Measurements from ENCODE around the gene CEP170B. TPM values are rescaled to one million over a fixed set of nuclear protein-coding genes. Genes with fewer than 3 reads are reported as not detected.

CEP170B gene
- total and polyA plus RNA-seq, 2 of the 13 experiments (the other 11 are each of a cell fraction or from before 2014, with no cell fraction given), result 4.3 to 8.8 TPM

- Histone ChIP-seq H3K27ac (ENCODE audit: extremely low read length, insufficient read depth, low read length) (no peak overlapping the region), H3K4me2 (ENCODE audit: low read depth, low read length) (no peak overlapping the region), H2AFZ (ENCODE audit: low read length) (no peak overlapping the region), H3K36me3 (replicated peaks in 1 of 2; ENCODE audit: control insufficient read depth in 1 of 2, insufficient read depth in 2 of 2, low read length in 2 of 2) (no peaks in the 10 kb centered on the region), H3K4me1 (ENCODE audit: insufficient read depth, low read length) (no peaks in the 10 kb centered on the region), H3K9me3 (ENCODE audit: low read length) (no peaks in the 10 kb centered on the region), H3K9ac (ENCODE audit: insufficient read depth, low read depth, low read length) (no peak overlapping the region), H3K27me3 (ENCODE audit: control insufficient read depth in 1 of 2, insufficient read depth in 2 of 2, low read length in 2 of 2) (peaks cover 21 to 61% of the 10 kb centered on the region in 2 experiments; a peak in 4 of 5 replicates), H3K4me3 (replicated peaks in 1 of 3; ENCODE audit: insufficient read depth in 1 of 3, low read depth in 2 of 3, low read length in 3 of 3) (no peak overlapping the region), H4K20me1 (ENCODE audit: insufficient read depth, low read length) (no peaks in the 10 kb centered on the region), H3K79me2 (ENCODE audit: insufficient read depth, low read length) (no peaks in the 10 kb centered on the region)
- in situ Hi-C loops (cut with HindIII; ENCODE audit: extremely low pct_ligation_motif_present, low pct_unique_long_range_greater_than_20kb), result no loop called here
- WGBS (ENCODE audit: low lambda C conversion rate), result 32% methylated on average over 9 of the region's 21 CpGs
- ATAC-seq (peak; percentile 7; the same call in 2 of the 3 replicates), FAIRE-seq (no peak), DNase-seq (ENCODE audit: low spot score) (no peak)
- intact Hi-C loops (cut with micrococcal nuclease; ENCODE audit: unreplicated experiment), result no loop called here
- CTCF ChIA-PET (ENCODE audit: low intra/inter-chr PET ratio, low total read pairs), result no interaction called here
- BruUV-seq (replicated peaks), result no TSS peak
- no peak for TF ChIP-seq EP300 (IDR thresholded peaks at IDR 0.05; ENCODE audit: low read depth in 2 of 2, low read length in 2 of 2)
- TF ChIP-seq EP300 (CRISPR knock-in tag; IDR thresholded peaks at IDR 0.05; ENCODE audit: borderline replicate concordance), result no peak
- no peak for TF ChIP-seq ATRX (CRISPR knock-in tag; IDR thresholded peaks at IDR 0.05; ENCODE audit: borderline replicate concordance)
- TF ChIP-seq ZKSCAN8 (CRISPR knock-in tag; IDR thresholded peaks at IDR 0.05; ENCODE audit: borderline replicate concordance), result no peak
- TF ChIP-seq SMAD3 (CRISPR knock-in tag; IDR thresholded peaks at IDR 0.05), result no peak
- no peak for TF ChIP-seq GRHL1 (CRISPR knock-in tag; conservative IDR thresholded peaks at IDR 0.05)
- TF ChIP-seq E2F2 (CRISPR knock-in tag; IDR thresholded peaks at IDR 0.05; ENCODE audit: borderline replicate concordance), result no peak
- TF ChIP-seq ZBTB46 (CRISPR knock-in tag; IDR thresholded peaks at IDR 0.05; ENCODE audit: borderline replicate concordance), result no peak
- no peak for TF ChIP-seq ZNF891 (CRISPR knock-in tag; IDR thresholded peaks at IDR 0.05)
- no peak for TF ChIP-seq KAT2B (IDR thresholded peaks at IDR 0.05; ENCODE audit: borderline replicate concordance, low read depth, low read length)
- POLR2A ChIA-PET, result no interaction called here
Measured at GRCh38 chr14:104926619-104927431, 61.8 kb downstream of the CEP170B start.
